ENCODE measurements around the gene PPP1R12A. TPM values are rescaled to one million over a fixed set of nuclear protein-coding genes. Genes with fewer than 3 reads are reported as not detected.

PPP1R12A gene
- 52.4 and 71.9 TPM in 2 replicates for polyA plus RNA-seq (2011; rRNA removed)
- 70.8 and 91.7 TPM in 2 replicates for polyA minus RNA-seq (2011; rRNA and poly(A)+ RNA removed)

DNA sequence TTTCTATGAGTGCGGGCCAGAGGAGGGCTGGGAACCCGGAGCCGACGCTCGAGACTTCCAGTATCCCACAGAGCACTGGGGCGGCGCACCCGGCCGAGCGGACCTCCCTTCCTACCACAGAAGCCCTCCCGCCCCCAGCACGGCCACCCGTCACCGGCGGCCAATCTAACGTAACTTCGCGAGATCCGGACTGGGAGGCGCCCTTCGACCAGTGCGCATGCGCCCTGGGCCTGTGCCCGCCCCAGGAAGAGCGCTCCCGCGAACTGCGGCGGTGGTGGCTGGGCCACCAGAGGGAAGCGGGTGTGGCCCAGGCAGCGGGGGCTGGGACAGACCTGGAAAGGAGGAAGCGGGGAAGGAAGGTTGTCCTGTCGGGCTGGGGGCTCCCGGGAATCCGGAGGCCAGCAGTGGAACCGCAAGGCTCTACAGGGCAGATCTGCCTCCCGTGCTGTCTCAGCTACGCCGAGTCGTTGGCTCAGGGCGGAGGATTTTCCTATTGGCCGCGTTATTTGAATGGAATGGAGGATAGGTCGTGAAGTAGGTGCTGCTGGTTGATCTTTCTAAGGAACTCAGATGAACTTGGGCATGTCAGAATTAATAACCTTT is at the start of gene PPP1R12A:
Gene PPP1R12A (minus strand): TSS at position 77 of the 603 bp plus-strand sequence. CDS start 166 bp downstream, outside the sequence.
- TF ChIP-seq, protein P1, sequence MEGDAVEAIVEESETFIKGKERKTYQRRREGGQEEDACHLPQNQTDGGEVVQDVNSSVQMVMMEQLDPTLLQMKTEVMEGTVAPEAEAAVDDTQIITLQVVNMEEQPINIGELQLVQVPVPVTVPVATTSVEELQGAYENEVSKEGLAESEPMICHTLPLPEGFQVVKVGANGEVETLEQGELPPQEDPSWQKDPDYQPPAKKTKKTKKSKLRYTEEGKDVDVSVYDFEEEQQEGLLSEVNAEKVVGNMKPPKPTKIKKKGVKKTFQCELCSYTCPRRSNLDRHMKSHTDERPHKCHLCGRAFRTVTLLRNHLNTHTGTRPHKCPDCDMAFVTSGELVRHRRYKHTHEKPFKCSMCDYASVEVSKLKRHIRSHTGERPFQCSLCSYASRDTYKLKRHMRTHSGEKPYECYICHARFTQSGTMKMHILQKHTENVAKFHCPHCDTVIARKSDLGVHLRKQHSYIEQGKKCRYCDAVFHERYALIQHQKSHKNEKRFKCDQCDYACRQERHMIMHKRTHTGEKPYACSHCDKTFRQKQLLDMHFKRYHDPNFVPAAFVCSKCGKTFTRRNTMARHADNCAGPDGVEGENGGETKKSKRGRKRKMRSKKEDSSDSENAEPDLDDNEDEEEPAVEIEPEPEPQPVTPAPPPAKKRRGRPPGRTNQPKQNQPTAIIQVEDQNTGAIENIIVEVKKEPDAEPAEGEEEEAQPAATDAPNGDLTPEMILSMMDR (IDR thresholded peaks at IDR 0.05; ENCODE audit: insufficient read depth, low read depth, low read length) = peak; percentile 22; the same call in 1 of the 2 replicates
- DNase-seq (ENCODE audit: low read depth) = peak; percentile 82
- peak within 1 kb of the TSS; percentile 100 for H3K4me3 ChIP-seq (ENCODE audit: low read depth, low read length)
- H3K36me3 ChIP-seq (ENCODE audit: control insufficient read depth, insufficient read depth, low read length) = no peaks in the 10 kb centered on the region
- CTCF ChIA-PET = interaction anchor here (0.7 to 1.2 kb wide), 2 partner anchors 10 to 252 kb away, joined by 3 to 4 read pairs; no protein-coding TSS in a partner anchor
- POLR2A ChIA-PET = no interaction called here
- no peaks in the 10 kb centered on the region for H3K27me3 ChIP-seq (ENCODE audit: control insufficient read depth, insufficient read depth, low read length)

DNA sequence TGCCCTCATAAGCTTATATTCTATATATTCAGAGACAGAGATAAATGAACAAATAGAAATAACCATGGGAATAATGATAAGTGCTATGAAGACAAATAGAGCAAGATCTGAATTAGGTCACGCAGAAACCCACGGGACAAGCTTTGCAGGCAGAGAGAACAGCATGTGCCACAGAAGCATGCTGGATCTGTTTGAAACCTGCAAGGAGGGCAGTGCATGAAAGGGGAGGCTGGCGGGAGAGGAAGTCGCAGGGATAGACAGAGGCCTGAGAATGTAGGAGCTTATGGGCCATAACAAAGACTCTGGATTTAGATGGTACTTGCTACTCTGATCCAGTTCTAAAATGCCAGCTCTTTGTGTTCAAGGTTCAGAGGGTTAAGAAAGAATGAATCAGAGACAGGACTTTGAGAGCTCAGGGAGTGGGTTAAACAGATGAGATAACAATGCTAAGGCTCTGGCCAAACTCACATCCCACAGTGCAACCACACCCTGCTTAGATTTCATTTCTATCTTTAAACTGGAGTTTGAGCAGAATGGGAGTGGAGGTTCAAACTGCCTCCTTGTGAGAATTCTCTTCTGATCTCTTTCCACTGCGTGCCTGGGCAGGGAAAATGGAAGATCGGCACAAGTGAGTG is 49.2 kb upstream of the PPP1R12A start:
- no peaks in the 10 kb centered on the region for H3K27me3 ChIP-seq (ENCODE audit: control insufficient read depth, insufficient read depth, low read length)
- H3K36me3 ChIP-seq (ENCODE audit: control insufficient read depth, insufficient read depth, low read length) = no peaks in the 10 kb centered on the region
- H3K4me3 ChIP-seq (ENCODE audit: low read depth, low read length) = no peak overlapping the region
- ChIA-PET CTCF (interaction anchor here (1.2 kb wide), 1 partner anchor 10 kb away, joined by 5 read pairs; no protein-coding TSS in a partner anchor), POLR2A (no interaction called here)
- DNase-seq (ENCODE audit: low read depth) = peak; percentile 17
- TF ChIP-seq, protein P1 (IDR thresholded peaks at IDR 0.05; ENCODE audit: insufficient read depth, low read depth, low read length) = no peak

DNA sequence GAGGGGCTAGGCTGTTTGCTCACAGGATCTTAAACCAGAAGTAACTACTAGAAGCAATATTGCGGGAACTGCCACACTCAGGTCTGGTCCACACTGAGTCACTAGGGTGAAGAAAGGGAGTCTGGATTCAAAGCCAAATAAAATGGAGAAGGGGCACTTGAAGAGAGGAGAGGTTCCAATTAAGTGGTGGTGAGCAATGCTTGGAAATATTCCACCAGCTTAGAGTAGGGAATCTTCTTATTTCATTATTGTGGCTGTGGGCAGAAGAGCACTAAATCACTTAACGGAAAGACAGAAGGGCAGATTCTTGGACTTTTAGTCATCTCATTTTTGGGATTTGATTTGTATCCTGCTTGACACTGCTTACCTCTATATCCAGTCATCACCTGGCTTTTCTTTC is 48.6 kb upstream of the PPP1R12A start:
- CTCF ChIA-PET = interaction anchor here (1.2 kb wide), 1 partner anchor 10 kb away, joined by 5 read pairs; no protein-coding TSS in a partner anchor
- Histone ChIP-seq H3K4me3 (ENCODE audit: low read depth, low read length) (no peak overlapping the region), H3K36me3 (ENCODE audit: control insufficient read depth, insufficient read depth, low read length) (no peaks in the 10 kb centered on the region), H3K27me3 (ENCODE audit: control insufficient read depth, insufficient read depth, low read length) (no peaks in the 10 kb centered on the region)
- DNase-seq (ENCODE audit: low read depth) = peak; percentile 88
- TF ChIP-seq, protein P1 (IDR thresholded peaks at IDR 0.05; ENCODE audit: insufficient read depth, low read depth, low read length) = no peak
- POLR2A ChIA-PET = no interaction called here

DNA sequence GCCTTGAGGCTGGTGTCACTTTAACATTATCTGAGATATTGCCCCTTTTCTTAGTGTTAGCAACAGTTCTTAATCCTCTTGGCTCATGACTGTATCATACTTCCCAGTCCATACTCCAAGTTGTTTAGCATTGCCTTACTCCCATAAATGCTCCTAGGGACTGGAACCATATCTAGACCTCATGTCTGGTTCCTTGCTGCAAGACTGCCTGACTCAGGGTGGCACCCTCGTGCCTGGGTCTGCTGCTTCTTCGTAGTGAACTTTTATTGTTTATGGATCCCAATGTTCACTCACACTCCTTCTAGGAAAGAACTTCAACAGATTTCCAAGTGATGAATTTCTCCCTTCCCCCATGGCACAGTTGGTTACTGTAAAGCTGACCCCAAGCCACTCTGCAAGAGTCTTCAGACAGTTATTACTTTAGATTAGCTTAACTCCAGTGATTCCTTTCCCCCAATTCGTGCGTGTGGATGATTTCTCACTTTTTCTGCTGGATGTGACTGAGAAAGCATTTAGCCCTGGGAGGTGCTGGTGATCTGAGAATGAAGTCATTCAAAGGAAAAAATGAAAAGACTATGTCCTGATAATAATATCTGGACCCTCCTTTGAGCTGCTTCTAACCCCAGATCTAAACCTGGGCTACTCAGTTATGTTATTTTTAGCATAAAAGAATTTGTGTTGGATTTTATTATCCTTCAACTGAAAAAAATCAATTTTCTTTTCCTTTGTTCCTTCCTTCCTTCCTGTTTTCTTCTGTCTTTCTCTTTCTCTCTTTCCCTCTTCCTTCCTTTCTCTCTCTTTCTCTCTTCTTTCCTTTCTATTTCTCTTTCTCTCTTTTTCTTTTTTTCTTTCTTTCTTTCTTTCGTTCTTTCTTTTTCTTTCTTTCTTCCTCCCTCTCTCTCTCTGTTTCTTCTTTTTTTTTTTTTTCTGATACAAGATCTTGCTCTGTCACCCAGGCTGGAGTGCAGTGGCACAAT is 47.5 kb upstream of the PPP1R12A start:
- H3K4me3 ChIP-seq (ENCODE audit: low read depth, low read length) = no peak overlapping the region
- H3K36me3 ChIP-seq (ENCODE audit: control insufficient read depth, insufficient read depth, low read length) = no peaks in the 10 kb centered on the region
- DNase-seq (ENCODE audit: low read depth) = no peak
- POLR2A ChIA-PET = no interaction called here
- TF ChIP-seq, protein P1 (IDR thresholded peaks at IDR 0.05; ENCODE audit: insufficient read depth, low read depth, low read length) = no peak
- CTCF ChIA-PET = interaction anchor here (0.5 to 1.1 kb wide), 3 partner anchors 99 to 549 kb away, joined by 3 read pairs; no protein-coding TSS in a partner anchor
- H3K27me3 ChIP-seq (ENCODE audit: control insufficient read depth, insufficient read depth, low read length) = no peaks in the 10 kb centered on the region
